Activated CD8-positive, alpha-beta T cell treated with anti-CD3 and anti-CD28 coated beads for 36 hours (primary cell): ENCODE measurements around the gene PCDHGB3. TPM values are rescaled to one million over a fixed set of nuclear protein-coding genes. Genes with fewer than 3 reads are reported as not detected.
A peak's percentile ranks its signal among the peaks of the same experiment; 100 is the strongest.
"Not testable (repeated sequence)": the region's sequence is repeated elsewhere in the genome, so short reads cannot be mapped to it uniquely, and the experiment has no call there.

Experiments
- ATAC-seq: fragments of 200-7000 bp; cut with Tn5 transposase; one replicate; pipeline ENCODE4 v1.10.0; 2021; ENCODE audit warnings: mild to moderate bottlenecking, moderate library complexity
- CTCF ChIA-PET: fragments of 350-600 bp; sonication (Branson Sonifier 250); formaldehyde crosslinking; loops from one replicate; lab custom pipeline; 2021; ENCODE audit warnings: antibody characterized with exemption; lab: Charles Lee
- POLR2A ChIA-PET: fragments of 350-600 bp; sonication (Branson Sonifier 250); formaldehyde crosslinking; loops from one replicate; lab custom pipeline; 2021; ENCODE audit warnings: antibody characterized with exemption; lab: Charles Lee
- DNase-seq: peaks from one replicate; pipeline ENCODE4 v3.0.0-alpha.2; 2020
- H3K27ac Mint-ChIP-seq: one replicate; pipeline ENCODE4 v1.8.0; 2021; ENCODE audit warnings: mild to moderate bottlenecking, mixed read lengths
- H3K27me3 Mint-ChIP-seq: one replicate; pipeline ENCODE4 v1.8.0; 2021; ENCODE audit warnings: mixed read lengths
- H3K36me3 Mint-ChIP-seq: one replicate; pipeline ENCODE4 v1.8.0; 2021; ENCODE audit warnings: low read depth, mixed read lengths
- H3K4me1 Mint-ChIP-seq: one replicate; pipeline ENCODE4 v1.8.0; 2021; ENCODE audit warnings: low read depth, mixed read lengths
- H3K4me3 Mint-ChIP-seq: one replicate; pipeline ENCODE4 v1.8.0; 2021; ENCODE audit warnings: mild to moderate bottlenecking, moderate library complexity, mixed read lengths
- H3K9me3 Mint-ChIP-seq: one replicate; pipeline ENCODE4 v1.8.0; 2021; ENCODE audit warnings: mixed read lengths
- CTCF ChIP-seq: fragments of 200-600 bp; IDR thresholded peaks from one replicate; pipeline ENCODE4 v1.8.0; 2022; ENCODE audit warnings: antibody characterized with exemption, mild to moderate bottlenecking
- intact Hi-C: fragments of 100-400 bp; cut with micrococcal nuclease; formaldehyde crosslinking; loops from one replicate; pipeline ENCODE4 v1.10.0; 2022
- total RNA-seq, 2 experiments: library from RNA; stranded (reverse); gene quantifications; one replicate each; pipeline ENCODE4 v1.2.3, GENCODE V29; 2021

PCDHGB3 gene
- total RNA-seq, 2 experiments from 2014 or later, result 0.07 to 0.16 TPM

GRCh38 chr5:141366016-141366896, 3.8 kb upstream of the PCDHGB3 start:
- Mint-ChIP-seq H3K9me3 (peaks cover 22% of the 10 kb centered on the region), H3K4me1 (no peaks in the 10 kb centered on the region), H3K27me3 (peaks cover 70% of the 10 kb centered on the region), H3K27ac (no peak overlapping the region), H3K36me3 (peaks cover 12% of the 10 kb centered on the region), H3K4me3 (no peak overlapping the region)
- DNase-seq, result no peak
- CTCF ChIA-PET, result interaction anchor here (1.5 kb wide), 1 partner anchor 21 kb away, joined by 4 read pairs; the partner anchor contains the start of gene PCDHGB4
- ATAC-seq, result no peak
- intact Hi-C loops, result no loop called here
- no peak for TF ChIP-seq CTCF
- POLR2A ChIA-PET, result no interaction called here

DNA sequence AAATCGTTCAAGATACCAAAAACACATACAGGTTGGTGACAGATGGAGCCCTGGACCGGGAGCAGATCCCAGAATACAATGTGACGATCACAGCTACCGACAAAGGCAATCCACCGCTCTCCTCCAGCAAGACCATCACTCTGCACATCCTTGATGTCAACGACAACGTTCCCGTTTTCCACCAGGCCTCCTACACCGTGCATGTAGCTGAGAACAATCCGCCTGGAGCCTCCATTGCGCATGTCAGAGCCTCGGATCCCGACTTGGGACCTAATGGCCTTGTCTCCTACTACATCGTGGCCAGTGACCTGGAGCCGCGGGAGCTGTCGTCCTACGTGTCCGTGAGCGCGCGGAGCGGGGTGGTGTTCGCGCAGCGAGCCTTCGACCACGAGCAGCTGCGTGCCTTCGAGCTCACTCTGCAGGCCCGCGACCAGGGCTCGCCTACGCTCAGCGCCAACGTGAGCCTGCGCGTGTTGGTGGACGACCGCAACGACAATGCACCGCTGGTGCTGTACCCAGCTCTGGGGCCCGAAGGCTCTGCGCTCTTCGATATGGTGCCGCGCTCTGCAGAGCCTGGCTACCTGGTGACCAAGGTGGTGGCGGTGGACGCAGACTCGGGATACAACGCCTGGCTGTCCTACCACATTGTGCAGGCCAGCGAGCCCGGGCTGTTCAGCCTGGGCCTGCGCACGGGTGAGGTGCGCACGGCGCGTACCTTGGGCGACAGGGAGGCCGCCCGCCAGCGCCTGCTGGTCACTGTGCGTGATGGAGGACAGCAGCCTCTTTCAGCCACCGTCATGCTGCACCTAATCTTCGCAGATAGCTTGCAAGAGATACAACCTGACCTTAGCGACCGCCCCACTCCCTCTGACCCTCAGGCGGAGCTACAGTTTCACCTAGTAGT, 1.8 kb downstream of the PCDHGB3 start:
- Mint-ChIP-seq H3K4me1 (peaks cover 2% of the 10 kb centered on the region), H3K27me3 (peaks cover 65% of the 10 kb centered on the region), H3K36me3 (peaks cover 22% of the 10 kb centered on the region), H3K4me3 (no peak overlapping the region), H3K9me3 (peaks cover 30% of the 10 kb centered on the region), H3K27ac (no peak overlapping the region)
- no peak for TF ChIP-seq CTCF
- ATAC-seq (no peak), DNase-seq (no peak)
- intact Hi-C loops, result no loop called here
- ChIA-PET CTCF (interaction anchor here (1.0 to 3.5 kb wide), 6 partner anchors 35 to 193 kb away, joined by 5 to 23 read pairs (median 9); partner anchors contain the start of genes PCDHB9, PCDHGA10, PCDHGA12 and PCDHGB6), POLR2A (no interaction called here)

- Mint-ChIP-seq H3K9me3 (peaks cover 30% of the 10 kb centered on the region), H3K4me3 (peak within 1 kb of the TSS; percentile 39), H3K27ac (no peak within 1 kb of the TSS), H3K36me3 (peaks cover 24% of the 10 kb centered on the region), H3K27me3 (peaks cover 58% of the 10 kb centered on the region), H3K4me1 (peaks cover 2% of the 10 kb centered on the region)
- peak; percentile 25 for TF ChIP-seq CTCF
- POLR2A ChIA-PET, result no interaction called here
- intact Hi-C loops, result no loop called here
- CTCF ChIA-PET, result interaction anchor here (0.6 to 1.5 kb wide), 14 partner anchors 15 to 190 kb away, joined by 3 to 7 read pairs (median 3); partner anchors contain the start of genes PCDHGA10, PCDHGA11, PCDHGA12 and TAF7
- no peak for DNase-seq
- ATAC-seq, result no peak
Observed at GRCh38 chr5:141373673-141374317, 3.8 kb downstream of the PCDHGB3 start, which contains the start of gene PCDHGA6. TSS of gene PCDHGA6 (plus strand) at chr5:141373891. CDS start at chr5:141374084, 193 bp downstream.

- intact Hi-C loops, result no loop called here
- H3K27me3 Mint-ChIP-seq, result peaks cover 60% of the 10 kb centered on the region
- H3K36me3 Mint-ChIP-seq, result peaks cover 24% of the 10 kb centered on the region
- no peak for TF ChIP-seq CTCF
- DNase-seq (no peak), ATAC-seq (no peak)
- no peak overlapping the region for H3K4me3 Mint-ChIP-seq
- ChIA-PET POLR2A (no interaction called here), CTCF (interaction anchor here (0.9 to 1.5 kb wide), 12 partner anchors 15 to 189 kb away, joined by 3 to 7 read pairs (median 3); partner anchors contain the start of genes PCDHGA10, PCDHGA11, PCDHGA12 and TAF7)
- H3K4me1 Mint-ChIP-seq, result peaks cover 2% of the 10 kb centered on the region
- no peak overlapping the region for H3K27ac Mint-ChIP-seq
- peaks cover 30% of the 10 kb centered on the region for H3K9me3 Mint-ChIP-seq
Observed at GRCh38 chr5:141374627-141375026, 4.6 kb downstream of the PCDHGB3 start.

GRCh38 chr5:141375444-141376155, 5.6 kb downstream of the PCDHGB3 start:
- Mint-ChIP-seq H3K27me3 (peaks cover 55% of the 10 kb centered on the region), H3K36me3 (peaks cover 24% of the 10 kb centered on the region), H3K9me3 (peaks cover 30% of the 10 kb centered on the region)
- H3K27ac Mint-ChIP-seq, DNase-seq, ATAC-seq, intact Hi-C loops, H3K4me3 Mint-ChIP-seq, POLR2A ChIA-PET, H3K4me1 Mint-ChIP-seq: not testable (repeated sequence)
- CTCF ChIA-PET, result interaction anchor here (1.4 to 1.5 kb wide), 2 partner anchors 139 to 188 kb away, joined by 3 to 5 read pairs; no protein-coding TSS in a partner anchor
